Progenitor cell of endocrine pancreas (in vitro differentiated cells): ENCODE measurements around the gene AGPAT2. TPM values are rescaled to one million over a fixed set of nuclear protein-coding genes. Genes with fewer than 3 reads are reported as not detected.
A peak's percentile ranks its signal among the peaks of the same experiment; 100 is the strongest.

ENCODE experiments used
- DNase-seq: peaks from one replicate; pipeline ENCODE4 v3.0.0; 2021; ENCODE audit warnings: low spot score; ENCODE audit not compliant: unreplicated experiment
- H3K27ac Mint-ChIP-seq: 2 replicates; pipeline ENCODE4 v1.8.0; 2021; ENCODE audit warnings: mild to moderate bottlenecking, moderate library complexity, mixed read lengths
- H3K27me3 Mint-ChIP-seq: 2 replicates; pipeline ENCODE4 v1.8.0; 2021; ENCODE audit warnings: mixed read lengths
- H3K36me3 Mint-ChIP-seq: 2 replicates; pipeline ENCODE4 v1.8.0; 2022; ENCODE audit warnings: mixed read lengths; ENCODE audit not compliant: insufficient read depth
- H3K4me1 Mint-ChIP-seq: 2 replicates; pipeline ENCODE4 v1.8.0; 2021; ENCODE audit warnings: low read depth, mixed read lengths
- H3K4me3 Mint-ChIP-seq: 2 replicates; pipeline ENCODE4 v1.8.0; 2021; ENCODE audit warnings: low read depth, mild to moderate bottlenecking, moderate library complexity, mixed read lengths
- H3K9me3 Mint-ChIP-seq: 2 replicates; pipeline ENCODE4 v1.8.0; 2021; ENCODE audit warnings: low read depth, mixed read lengths
- total RNA-seq: library from RNA; stranded (reverse); gene quantifications from 2 replicates; pipeline ENCODE4 v1.2.1, GENCODE V29; 2021
- TF ChIP-seq, protein P1 (sequence below): fragments of 200-600 bp; sonication (generic); IDR thresholded peaks from one replicate; pipeline ENCODE4 v1.5.0; 2021; ENCODE audit warnings: antibody characterized with exemption, mild to moderate bottlenecking; ENCODE audit not compliant: unreplicated experiment

Gene AGPAT2
- total RNA-seq, 1 donor from 2014 or later: 28.0 TPM

DNA sequence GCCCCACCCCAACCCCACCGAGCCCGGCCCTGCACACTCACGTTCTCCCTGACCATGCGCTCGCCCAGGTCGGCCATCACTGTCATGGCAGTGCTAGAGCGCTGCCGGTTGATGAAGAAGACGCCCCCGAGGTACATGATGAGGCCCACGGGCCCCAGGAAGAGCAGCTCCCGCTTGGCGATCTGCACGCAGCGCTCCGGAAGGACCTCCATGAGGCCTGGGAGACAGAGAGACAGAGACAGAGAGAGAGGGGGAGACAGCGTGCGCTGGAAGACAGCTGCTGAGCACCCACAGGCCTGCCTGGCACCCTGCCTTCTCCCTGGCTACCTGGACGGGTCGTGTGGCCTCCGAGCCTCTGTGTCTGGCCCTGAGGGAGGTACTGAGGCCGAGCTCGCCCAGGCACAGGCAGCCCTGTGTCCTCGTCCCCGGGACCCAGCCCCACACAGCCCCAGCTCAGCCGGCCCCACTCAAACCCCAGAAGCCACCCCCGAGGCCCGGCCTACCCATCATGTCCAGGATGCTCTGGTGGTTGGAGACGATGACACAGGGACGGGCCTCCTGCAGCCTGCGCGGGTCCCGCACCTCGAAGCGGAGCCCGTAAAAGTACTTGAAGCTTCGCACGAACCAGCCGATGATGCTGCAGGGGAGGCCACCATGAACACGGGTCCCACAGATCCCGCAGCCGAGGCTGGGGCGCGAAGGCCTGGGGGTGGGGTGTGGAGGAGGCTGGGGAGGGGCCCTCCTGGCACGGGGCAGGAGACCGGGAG, 10.2 kb downstream of the AGPAT2 start:
- H3K27ac Mint-ChIP-seq: peak overlapping the region; percentile 59
- peaks cover 3% of the 10 kb centered on the region for H3K36me3 Mint-ChIP-seq
- TF ChIP-seq, protein P1, sequence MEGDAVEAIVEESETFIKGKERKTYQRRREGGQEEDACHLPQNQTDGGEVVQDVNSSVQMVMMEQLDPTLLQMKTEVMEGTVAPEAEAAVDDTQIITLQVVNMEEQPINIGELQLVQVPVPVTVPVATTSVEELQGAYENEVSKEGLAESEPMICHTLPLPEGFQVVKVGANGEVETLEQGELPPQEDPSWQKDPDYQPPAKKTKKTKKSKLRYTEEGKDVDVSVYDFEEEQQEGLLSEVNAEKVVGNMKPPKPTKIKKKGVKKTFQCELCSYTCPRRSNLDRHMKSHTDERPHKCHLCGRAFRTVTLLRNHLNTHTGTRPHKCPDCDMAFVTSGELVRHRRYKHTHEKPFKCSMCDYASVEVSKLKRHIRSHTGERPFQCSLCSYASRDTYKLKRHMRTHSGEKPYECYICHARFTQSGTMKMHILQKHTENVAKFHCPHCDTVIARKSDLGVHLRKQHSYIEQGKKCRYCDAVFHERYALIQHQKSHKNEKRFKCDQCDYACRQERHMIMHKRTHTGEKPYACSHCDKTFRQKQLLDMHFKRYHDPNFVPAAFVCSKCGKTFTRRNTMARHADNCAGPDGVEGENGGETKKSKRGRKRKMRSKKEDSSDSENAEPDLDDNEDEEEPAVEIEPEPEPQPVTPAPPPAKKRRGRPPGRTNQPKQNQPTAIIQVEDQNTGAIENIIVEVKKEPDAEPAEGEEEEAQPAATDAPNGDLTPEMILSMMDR: no peak
- DNase-seq: no peak
- H3K4me3 Mint-ChIP-seq: no peak overlapping the region
- peaks cover 4% of the 10 kb centered on the region for H3K4me1 Mint-ChIP-seq
- H3K9me3 Mint-ChIP-seq: no peaks in the 10 kb centered on the region
- H3K27me3 Mint-ChIP-seq: no peaks in the 10 kb centered on the region

DNA sequence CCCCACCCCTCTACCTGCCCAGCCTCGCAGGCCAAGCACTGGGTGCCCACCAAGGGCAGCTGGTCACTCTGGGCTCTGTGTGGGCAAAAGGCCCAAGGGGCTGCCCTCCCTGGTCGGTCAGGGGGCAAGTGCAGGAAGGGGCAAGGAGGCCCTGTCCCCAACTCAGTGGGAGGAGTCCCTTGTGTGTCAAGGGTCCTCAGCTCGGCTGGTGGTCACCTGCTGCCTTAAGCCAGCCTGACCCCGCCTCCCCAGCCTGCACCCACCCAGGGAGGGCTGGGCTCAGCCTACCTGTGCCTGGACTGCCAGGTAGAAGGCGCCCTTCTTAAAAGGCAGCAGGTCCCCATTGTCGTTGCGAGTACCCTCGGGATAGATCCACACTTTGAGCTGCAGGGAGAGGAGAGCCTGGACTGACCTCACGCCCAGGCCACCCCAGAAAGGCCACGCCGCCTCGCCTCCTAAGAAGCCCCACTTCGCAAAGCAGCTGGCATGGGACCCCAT, 10.9 kb downstream of the AGPAT2 start:
- peaks cover 3% of the 10 kb centered on the region for H3K36me3 Mint-ChIP-seq
- no peak for DNase-seq
- H3K27me3 Mint-ChIP-seq: no peaks in the 10 kb centered on the region
- H3K4me3 Mint-ChIP-seq: no peak overlapping the region
- H3K27ac Mint-ChIP-seq: no peak overlapping the region
- no peaks in the 10 kb centered on the region for H3K9me3 Mint-ChIP-seq
- peaks cover 4% of the 10 kb centered on the region for H3K4me1 Mint-ChIP-seq
- TF ChIP-seq, protein P1: no peak

DNA sequence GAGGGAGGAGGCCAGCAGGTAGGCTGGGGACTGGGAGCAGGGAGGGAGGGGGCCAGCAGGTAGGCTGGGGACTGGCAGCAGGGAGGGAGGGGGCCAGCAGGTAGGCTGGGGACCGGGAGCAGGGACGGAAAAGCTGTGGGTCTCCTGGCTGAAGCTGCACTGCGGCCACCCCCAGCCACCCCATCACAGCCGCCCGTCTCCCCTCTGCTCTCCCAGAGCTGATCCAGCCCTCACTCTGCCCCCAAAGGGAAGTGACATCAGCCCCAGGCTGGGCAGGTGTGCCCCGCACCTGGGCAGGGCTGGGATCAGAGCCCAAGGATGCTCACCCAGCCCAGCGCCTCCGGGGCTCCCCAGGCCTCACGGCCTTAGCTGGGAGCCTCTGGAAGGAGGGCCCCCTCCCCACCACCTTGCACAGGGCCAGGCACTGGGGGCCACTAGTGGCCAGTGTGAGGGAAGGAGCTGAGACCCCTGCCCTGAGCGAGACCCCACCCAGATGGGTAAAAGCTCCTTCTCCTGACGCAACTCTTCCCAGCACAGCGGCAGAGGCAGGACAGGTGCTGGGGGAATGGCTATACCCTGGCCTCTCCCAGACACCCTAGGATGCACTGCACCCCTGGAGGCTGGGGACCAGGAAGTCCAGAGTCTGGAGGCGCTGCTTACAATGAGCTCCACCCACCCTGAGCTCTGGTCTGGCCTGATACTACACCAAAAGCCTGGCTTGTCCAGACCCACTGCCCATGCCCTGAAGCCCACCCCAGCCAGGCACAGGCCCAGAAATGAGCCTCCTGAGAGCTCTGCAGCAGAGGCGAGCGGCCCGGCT, 11.6 kb downstream of the AGPAT2 start:
- H3K9me3 Mint-ChIP-seq: no peaks in the 10 kb centered on the region
- TF ChIP-seq, protein P1: no peak
- peaks cover 3% of the 10 kb centered on the region for H3K36me3 Mint-ChIP-seq
- H3K27ac Mint-ChIP-seq: no peak overlapping the region
- peaks cover 4% of the 10 kb centered on the region for H3K4me1 Mint-ChIP-seq
- no peaks in the 10 kb centered on the region for H3K27me3 Mint-ChIP-seq
- H3K4me3 Mint-ChIP-seq: no peak overlapping the region
- DNase-seq: no peak

DNA sequence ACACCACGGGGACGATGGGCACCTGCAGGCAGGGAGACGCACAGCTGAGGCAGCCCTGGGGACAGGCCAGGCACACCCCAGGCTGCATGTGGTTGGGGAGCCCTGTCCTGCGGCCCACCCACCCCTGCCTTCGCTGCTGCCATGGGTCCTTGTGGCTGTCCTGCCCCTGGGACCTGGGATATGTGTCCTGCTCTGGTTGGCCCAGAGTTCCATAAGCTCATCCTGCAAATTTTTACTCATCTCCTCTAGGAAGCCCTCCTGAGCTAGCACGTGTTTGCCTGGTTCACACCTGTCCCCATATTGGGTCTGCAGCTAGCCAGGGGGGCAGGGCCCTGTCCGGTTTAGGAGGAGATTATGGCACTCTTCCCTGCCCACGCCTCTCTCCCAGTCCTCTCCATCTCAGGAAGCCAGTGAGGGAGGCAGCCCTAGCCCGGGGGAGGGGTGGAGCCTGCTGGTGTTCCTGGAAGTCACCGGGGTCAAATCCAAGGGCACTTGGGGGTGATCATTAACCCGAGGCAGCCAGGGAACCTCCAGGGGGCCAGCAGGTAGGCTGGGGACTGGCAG, 12.4 kb downstream of the AGPAT2 start:
- H3K4me1 Mint-ChIP-seq: peaks cover 4% of the 10 kb centered on the region
- peaks cover 3% of the 10 kb centered on the region for H3K36me3 Mint-ChIP-seq
- H3K27ac Mint-ChIP-seq: no peak overlapping the region
- DNase-seq: peak; percentile 76
- H3K4me3 Mint-ChIP-seq: no peak overlapping the region
- TF ChIP-seq, protein P1: no peak
- no peaks in the 10 kb centered on the region for H3K27me3 Mint-ChIP-seq
- H3K9me3 Mint-ChIP-seq: no peaks in the 10 kb centered on the region
